GM23338 (cell line): ENCODE results near the gene GJB3. TPM values are rescaled to one million over a fixed set of nuclear protein-coding genes. Genes with fewer than 3 reads are reported as not detected.

ENCODE experiments used
- ATAC-seq: fragments of 200-7000 bp; cut with Tn5 transposase; 3 replicates; pipeline ENCODE4 v1.9.1; 2020
- DNase-seq: peaks from one replicate; pipeline ENCODE4 v3.0.0-alpha.2; 2015; ENCODE audit warnings: low spot score
- H2AFZ ChIP-seq: fragments of 200-600 bp; sonication (generic); 2 replicates; pipeline ENCODE4 v1.8.0; 2016; ENCODE audit warnings: antibody characterized with exemption, mild to moderate bottlenecking, moderate library complexity
- H3F3A ChIP-seq: fragments of 200-600 bp; sonication (generic); replicated peaks from 2 replicates; pipeline ENCODE4 v1.8.0; 2017; ENCODE audit warnings: antibody characterized with exemption, mixed run types, low read depth
- H3K27ac ChIP-seq: fragments of 200-600 bp; sonication (generic); 2 replicates; pipeline ENCODE4 v1.6.1; 2016; ENCODE audit warnings: low read depth
- H3K27me3 ChIP-seq: fragments of 200-600 bp; sonication (generic); 2 replicates; pipeline ENCODE4 v1.8.0; 2016; ENCODE audit warnings: mild to moderate bottlenecking, mixed run types, moderate library complexity; ENCODE audit not compliant: insufficient read depth
- H3K36me3 ChIP-seq: fragments of 200-600 bp; sonication (generic); 2 replicates; pipeline ENCODE4 v1.8.0; 2016; ENCODE audit warnings: mild to moderate bottlenecking; ENCODE audit not compliant: insufficient read depth
- H3K4me1 ChIP-seq: fragments of 200-600 bp; sonication (generic); 2 replicates; pipeline ENCODE4 v1.8.0; 2016; ENCODE audit warnings: mild to moderate bottlenecking, moderate library complexity; ENCODE audit not compliant: insufficient read depth
- H3K4me2 ChIP-seq: fragments of 200-600 bp; sonication (generic); 2 replicates; pipeline ENCODE4 v1.7.1; 2017; ENCODE audit warnings: mixed run types
- H3K4me3 ChIP-seq: fragments of 200-600 bp; sonication (generic); 2 replicates; pipeline ENCODE4 v1.6.1; 2016; ENCODE audit warnings: mixed run types
- H3K79me2 ChIP-seq: fragments of 200-600 bp; sonication (generic); replicated peaks from 2 replicates; pipeline ENCODE4 v1.8.0; 2017; ENCODE audit warnings: mild to moderate bottlenecking; ENCODE audit not compliant: insufficient read depth
- H3K9me2 ChIP-seq: fragments of 200-600 bp; sonication (generic); 2 replicates; pipeline ENCODE4 v1.8.0; 2017; ENCODE audit not compliant: insufficient read depth
- H4K20me1 ChIP-seq: fragments of 200-600 bp; sonication (generic); replicated peaks from 2 replicates; pipeline ENCODE4 v1.8.0; 2017; ENCODE audit warnings: mild to moderate bottlenecking; ENCODE audit not compliant: insufficient read depth
- H3K27ac Mint-ChIP-seq: 2 replicates; pipeline ENCODE4 v1.8.0; 2020; ENCODE audit warnings: inconsistent platforms, mild to moderate bottlenecking, moderate library complexity, mixed read lengths
- H3K27me3 Mint-ChIP-seq: 3 replicates; pipeline ENCODE4 v1.8.0; 2022; ENCODE audit warnings: low read depth, mild to moderate bottlenecking, moderate library complexity, mixed read lengths, inconsistent platforms; ENCODE audit not compliant: insufficient read depth, poor library complexity
- H3K36me3 Mint-ChIP-seq: 3 replicates; pipeline ENCODE4 v1.8.0; 2021; ENCODE audit warnings: low read depth, mild to moderate bottlenecking, inconsistent platforms, moderate library complexity, mixed read lengths
- H3K4me1 Mint-ChIP-seq: 3 replicates; pipeline ENCODE4 v1.8.0; 2020; ENCODE audit warnings: mild to moderate bottlenecking, inconsistent platforms, mixed read lengths
- H3K4me3 Mint-ChIP-seq: 3 replicates; pipeline ENCODE4 v1.8.0; 2021; ENCODE audit warnings: moderate library complexity, mild to moderate bottlenecking, inconsistent platforms, mixed read lengths
- H3K9me3 Mint-ChIP-seq: 3 replicates; pipeline ENCODE4 v1.8.0; 2020; ENCODE audit warnings: moderate library complexity, mild to moderate bottlenecking, inconsistent platforms, mixed read lengths
- JUNB ChIP-seq: IDR thresholded peaks from one replicate; pipeline ENCODE4 v1.6.1; 2016; ENCODE audit warnings: antibody characterized with exemption; ENCODE audit not compliant: unreplicated experiment
- NANOG ChIP-seq: IDR thresholded peaks from 2 replicates; pipeline ENCODE4 v1.6.1; 2016; ENCODE audit warnings: antibody characterized with exemption, borderline replicate concordance
- ZNF331 ChIP-seq: fragments of 250-450 bp; sonication (Bioruptor Pico); IDR thresholded peaks from 2 replicates; pipeline ENCODE4 v1.5.0; 2020; ENCODE audit warnings: low read depth, mild to moderate bottlenecking, moderate library complexity
- polyA plus RNA-seq: library from polyadenylated mRNA; unstranded; fragments of >200 nt; fragmentation: Nextera tagmentation; extraction: Ambion mirVana; gene quantifications from 2 replicates; pipeline ENCODE4 v1.2.1, GENCODE V29; 2016
- total RNA-seq: library from RNA; depleted of rRNA; stranded (reverse); fragments of >200 nt; shearing (Covaris generic); gene quantifications from 2 replicates; pipeline ENCODE4 v1.2.3, GENCODE V29; 2014
- TF ChIP-seq, protein P1 (sequence below), 2 experiments: fragments of 200-600 bp in 1 of 2; sonication (generic) in 1 of 2; conservative IDR thresholded peaks; 2 replicates each; pipeline versions ENCODE4 v1.5.1 to v1.6.1; 2016 to 2017; ENCODE audit warnings: antibody characterized with exemption in 2 of 2, low read depth in 2 of 2, mild to moderate bottlenecking in 2 of 2, moderate library complexity in 1 of 2

GJB3 gene
- total and polyA plus RNA-seq, 2 experiments from 2014 or later = 0.26 to 0.31 TPM

DNA sequence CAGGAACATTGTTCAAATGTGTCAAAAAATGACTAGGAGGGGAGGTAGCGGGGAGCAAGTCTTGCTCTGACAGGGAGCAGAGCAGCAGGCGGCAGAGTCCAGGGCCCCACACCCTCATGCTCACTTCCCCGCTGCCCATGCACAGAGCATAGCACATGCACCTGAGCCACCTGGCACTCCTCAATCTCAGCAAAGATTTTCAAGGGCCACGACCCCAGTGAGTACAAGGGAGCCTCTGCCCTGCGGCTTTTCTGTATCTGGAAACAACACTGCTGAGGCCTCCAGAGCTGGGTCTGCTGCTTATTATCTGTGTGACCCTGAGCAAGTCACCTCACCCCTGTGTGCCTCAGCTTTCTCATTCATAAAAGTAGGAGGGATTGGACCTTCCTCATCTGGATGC lies 1.1 kb upstream of the GJB3 start:
- Histone ChIP-seq H3K27me3 (peaks cover 37% of the 10 kb centered on the region), H3K9me2 (no peaks in the 10 kb centered on the region), H3K4me3 (no peak overlapping the region), H3K79me2 (no peaks in the 10 kb centered on the region), H3F3A (no peaks in the 10 kb centered on the region), H3K27ac (no peak overlapping the region), H3K4me2 (no peak overlapping the region), H3K36me3 (no peaks in the 10 kb centered on the region), H3K4me1 (peaks cover 4% of the 10 kb centered on the region), H2AFZ (no peak overlapping the region), H4K20me1 (no peaks in the 10 kb centered on the region)
- ATAC-seq (no peak), DNase-seq (no peak)
- no peak overlapping the region for H3K27ac Mint-ChIP-seq
- no peaks in the 10 kb centered on the region for H3K9me3 Mint-ChIP-seq
- no peak for TF ChIP-seq ZNF331 (CRISPR knock-in tag)
- H3K4me1 Mint-ChIP-seq = peaks cover 7% of the 10 kb centered on the region
- peaks cover 24% of the 10 kb centered on the region for H3K27me3 Mint-ChIP-seq
- no peak overlapping the region for H3K4me3 Mint-ChIP-seq
- no peaks in the 10 kb centered on the region for H3K36me3 Mint-ChIP-seq

DNA sequence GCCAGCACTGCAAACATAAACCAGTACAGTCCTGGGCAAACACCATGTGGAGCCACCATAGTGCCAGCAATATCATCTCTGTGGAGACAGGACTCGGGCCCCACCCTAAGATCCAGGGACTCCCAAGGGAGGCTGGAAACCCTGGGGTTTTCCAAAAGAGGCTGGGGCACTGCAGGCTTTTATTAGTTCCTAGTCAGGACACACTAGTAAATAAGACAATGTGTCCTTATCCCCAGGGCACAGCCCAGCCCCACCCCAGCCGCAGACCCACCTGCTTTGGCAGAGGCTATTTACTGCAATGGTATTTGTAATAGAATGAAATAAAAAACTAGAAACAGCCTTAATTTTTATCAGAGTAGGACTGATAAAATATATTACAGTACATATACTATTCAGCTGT lies 486 bp upstream of the GJB3 start:
- Histone ChIP-seq H2AFZ (no peak overlapping the region), H3K27me3 (peaks cover 37% of the 10 kb centered on the region), H3K4me3 (peak overlapping the region; percentile 85), H3K36me3 (no peaks in the 10 kb centered on the region), H3F3A (no peaks in the 10 kb centered on the region), H3K79me2 (no peaks in the 10 kb centered on the region), H3K4me2 (peak overlapping the region; percentile 93), H3K4me1 (peaks cover 4% of the 10 kb centered on the region), H3K9me2 (no peaks in the 10 kb centered on the region), H4K20me1 (no peaks in the 10 kb centered on the region), H3K27ac (no peak overlapping the region)
- no peaks in the 10 kb centered on the region for H3K36me3 Mint-ChIP-seq
- no peak for TF ChIP-seq JUNB
- H3K4me1 Mint-ChIP-seq = peaks cover 7% of the 10 kb centered on the region
- DNase-seq (no peak), ATAC-seq (no peak)
- H3K9me3 Mint-ChIP-seq = no peaks in the 10 kb centered on the region
- H3K4me3 Mint-ChIP-seq = peak overlapping the region; percentile 68
- H3K27ac Mint-ChIP-seq = no peak overlapping the region
- H3K27me3 Mint-ChIP-seq = peaks cover 26% of the 10 kb centered on the region

DNA sequence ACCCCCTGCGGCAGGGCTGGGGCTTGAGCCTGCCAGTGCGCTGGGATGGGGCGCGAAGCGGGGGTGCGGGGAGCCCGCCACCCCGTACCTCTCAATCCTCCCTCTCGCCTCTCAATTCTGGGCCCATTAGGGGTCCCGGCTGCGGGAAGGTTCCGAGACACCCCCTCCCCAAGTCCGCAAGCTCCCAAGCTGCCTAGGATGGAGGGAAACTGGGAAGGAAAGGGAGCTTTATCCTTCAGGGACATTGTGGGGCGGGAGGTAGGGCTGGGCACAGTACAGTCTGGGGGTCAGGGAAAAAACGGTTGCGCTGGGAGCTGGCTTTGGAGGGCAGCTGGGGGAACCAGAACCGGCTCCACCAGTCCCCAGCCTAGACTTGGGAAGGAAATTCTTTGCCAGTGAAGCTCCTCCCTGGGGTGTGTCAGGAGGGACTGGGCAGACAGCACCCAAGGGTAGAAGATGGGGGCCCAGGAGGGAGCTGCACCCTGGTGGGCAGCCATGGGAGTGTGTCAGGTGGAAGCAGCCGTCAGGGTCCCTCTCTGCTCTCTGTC lies 904 bp downstream of the GJB3 start:
- no peak overlapping the region for H3K27ac ChIP-seq
- no peaks in the 10 kb centered on the region for H3F3A ChIP-seq
- peak overlapping the region; percentile 85 for H3K4me3 ChIP-seq
- H3K79me2 ChIP-seq = no peaks in the 10 kb centered on the region
- H3K4me1 ChIP-seq = peaks cover 4% of the 10 kb centered on the region
- TF ChIP-seq, protein P1, sequence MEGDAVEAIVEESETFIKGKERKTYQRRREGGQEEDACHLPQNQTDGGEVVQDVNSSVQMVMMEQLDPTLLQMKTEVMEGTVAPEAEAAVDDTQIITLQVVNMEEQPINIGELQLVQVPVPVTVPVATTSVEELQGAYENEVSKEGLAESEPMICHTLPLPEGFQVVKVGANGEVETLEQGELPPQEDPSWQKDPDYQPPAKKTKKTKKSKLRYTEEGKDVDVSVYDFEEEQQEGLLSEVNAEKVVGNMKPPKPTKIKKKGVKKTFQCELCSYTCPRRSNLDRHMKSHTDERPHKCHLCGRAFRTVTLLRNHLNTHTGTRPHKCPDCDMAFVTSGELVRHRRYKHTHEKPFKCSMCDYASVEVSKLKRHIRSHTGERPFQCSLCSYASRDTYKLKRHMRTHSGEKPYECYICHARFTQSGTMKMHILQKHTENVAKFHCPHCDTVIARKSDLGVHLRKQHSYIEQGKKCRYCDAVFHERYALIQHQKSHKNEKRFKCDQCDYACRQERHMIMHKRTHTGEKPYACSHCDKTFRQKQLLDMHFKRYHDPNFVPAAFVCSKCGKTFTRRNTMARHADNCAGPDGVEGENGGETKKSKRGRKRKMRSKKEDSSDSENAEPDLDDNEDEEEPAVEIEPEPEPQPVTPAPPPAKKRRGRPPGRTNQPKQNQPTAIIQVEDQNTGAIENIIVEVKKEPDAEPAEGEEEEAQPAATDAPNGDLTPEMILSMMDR (conservative IDR thresholded peaks at IDR 0.05; ENCODE audit: low read depth in 2 of 2) = peak; percentile 16 to 49; a peak in 3 of 4 replicates
- no peak for TF ChIP-seq NANOG
- Mint-ChIP-seq H3K27me3 (peaks cover 29% of the 10 kb centered on the region), H3K4me1 (peaks cover 7% of the 10 kb centered on the region), H3K27ac (no peak overlapping the region), H3K36me3 (no peaks in the 10 kb centered on the region), H3K4me3 (peak overlapping the region; percentile 71), H3K9me3 (no peaks in the 10 kb centered on the region)
- DNase-seq (peak; percentile 58), ATAC-seq (peak; percentile 52)
- H2AFZ ChIP-seq = peak overlapping the region; percentile 100
- no peaks in the 10 kb centered on the region for H4K20me1 ChIP-seq
- H3K4me2 ChIP-seq = peak overlapping the region; percentile 93
- no peaks in the 10 kb centered on the region for H3K9me2 ChIP-seq
- peaks cover 37% of the 10 kb centered on the region for H3K27me3 ChIP-seq
- no peaks in the 10 kb centered on the region for H3K36me3 ChIP-seq
